T-helper 9 cell (primary cell): ENCODE data around the gene SKIC3.

Experiments
- DNase-seq: peaks from one replicate; pipeline ENCODE4 v3.0.0-alpha.2; 2020
- total RNA-seq, 2 donors: gene quantifications; one replicate each; lab custom pipeline; 2026; lab: John Stamatoyannopoulos, UW

SKIC3 gene
- 159 to 211 reads per million in 2 donors for total RNA-seq

DNA sequence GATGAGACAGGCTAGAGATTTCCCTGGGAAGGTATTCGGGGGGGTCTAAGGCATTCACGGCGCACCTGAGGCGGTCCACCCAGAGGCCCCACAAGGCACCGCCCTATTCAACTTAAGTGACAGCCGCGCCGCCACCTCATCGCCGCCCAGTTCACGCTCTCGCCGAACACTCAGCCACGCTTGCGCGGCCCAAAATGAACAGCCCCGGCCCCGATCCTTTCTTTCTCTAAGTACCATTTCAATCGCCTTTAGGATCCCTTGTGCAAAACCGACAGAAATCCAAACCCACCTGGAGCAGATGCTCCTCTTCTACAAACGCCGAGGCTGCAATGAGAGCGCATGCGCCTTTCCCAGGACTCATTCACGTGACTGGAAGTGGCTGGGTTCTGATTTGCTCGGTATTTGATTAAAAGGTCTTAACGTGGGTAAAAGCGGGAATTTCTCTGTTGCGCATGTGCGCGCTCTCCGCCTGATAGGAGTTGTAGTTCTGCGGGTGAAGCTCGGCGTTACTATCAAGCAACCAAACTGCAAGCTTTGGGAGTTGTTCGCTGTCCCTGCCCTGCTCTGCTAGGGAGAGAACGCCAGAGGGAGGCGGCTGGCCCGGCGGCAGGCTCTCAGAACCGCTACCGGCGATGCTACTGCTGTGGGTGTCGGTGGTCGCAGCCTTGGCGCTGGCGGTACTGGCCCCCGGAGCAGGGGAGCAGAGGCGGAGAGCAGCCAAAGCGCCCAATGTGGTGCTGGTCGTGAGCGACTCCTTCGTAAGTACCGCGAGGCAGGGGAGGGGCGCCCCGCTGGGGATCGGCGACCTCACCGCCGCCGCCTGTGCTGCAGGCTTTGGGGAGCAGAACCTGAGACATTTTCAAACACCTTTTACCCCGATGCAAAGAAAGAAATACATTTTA is at the start of gene SKIC3, which contains the start of gene ARSK:
Gene SKIC3, minus strand, starts transcription at position 331 of the 902 bp plus-strand sequence. CDS start 7,827 bp downstream, outside the sequence.
Gene ARSK, plus strand, starts transcription at position 455 of the 902 bp plus-strand sequence. Its CDS starts 178 bp downstream, at position 633.
- peak; percentile 80 for DNase-seq

DNA sequence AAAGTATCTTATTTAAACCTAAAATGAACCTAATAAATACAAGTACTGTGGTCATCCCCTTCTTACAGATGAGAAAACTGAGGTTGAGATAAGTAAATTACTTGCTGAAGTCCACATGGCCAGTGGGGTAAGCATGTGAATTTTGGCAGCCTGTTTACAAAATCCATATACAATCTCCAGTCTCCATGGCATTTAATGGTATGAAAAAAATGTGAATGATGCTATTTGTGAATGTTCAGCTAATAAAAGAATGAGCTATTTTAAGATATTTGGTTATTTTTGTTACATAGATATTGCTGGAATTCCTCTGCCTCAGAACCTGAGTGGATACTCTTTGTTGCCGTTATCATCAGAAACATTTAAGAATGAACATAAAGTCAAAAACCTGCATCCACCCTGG is 45.8 kb upstream of the SKIC3 start:
- DNase-seq = no peak

GRCh38 chr5:95599252-95599651 is 44.5 kb upstream of the SKIC3 start:
- DNase-seq = no peak

GRCh38 chr5:95595289-95595931 is 40.6 kb upstream of the SKIC3 start:
- DNase-seq = no peak

- DNase-seq = no peak
Observed at GRCh38 chr5:95591490-95591901, 36.7 kb upstream of the SKIC3 start.

DNA sequence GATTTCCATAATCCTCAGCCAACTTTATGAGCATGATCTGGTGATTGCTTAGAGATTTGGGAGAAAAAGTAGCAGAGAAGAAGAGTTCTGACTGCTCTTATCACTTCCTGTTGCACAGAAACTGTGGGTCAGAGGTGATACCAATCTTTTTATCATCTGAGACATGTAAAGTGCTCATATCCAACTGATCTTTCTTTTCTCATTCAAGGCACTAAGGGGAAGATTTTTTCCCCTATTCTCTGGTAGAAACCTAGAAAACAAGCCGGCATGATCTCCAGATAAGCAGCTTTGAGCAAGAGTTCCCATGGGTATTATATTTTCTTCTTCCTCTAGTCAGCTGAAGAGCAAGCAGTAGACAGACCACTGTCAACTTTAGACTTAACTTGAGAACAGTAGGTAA is 36.1 kb upstream of the SKIC3 start:
- no peak for DNase-seq

GRCh38 chr5:95583992-95584391 is 29.2 kb upstream of the SKIC3 start:
- DNase-seq = no peak

DNA sequence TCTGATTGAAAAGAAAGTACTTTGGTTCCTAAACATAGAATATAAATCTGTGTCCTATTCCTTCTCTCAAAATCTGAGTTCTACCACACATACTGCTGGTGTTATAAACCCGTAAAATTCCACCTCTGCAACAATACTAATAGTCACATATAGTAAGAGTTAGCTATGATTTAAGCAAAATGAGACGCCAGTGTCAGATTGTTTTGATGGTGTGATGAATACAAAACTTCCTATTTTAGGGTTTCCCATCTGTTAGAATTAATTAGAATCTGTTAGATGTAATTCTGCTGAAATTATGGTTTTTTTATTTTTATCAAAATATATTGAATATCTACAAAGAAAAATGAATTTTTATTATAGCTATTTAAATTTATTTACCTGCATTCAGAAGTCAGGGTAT is 26.8 kb upstream of the SKIC3 start:
- no peak for DNase-seq

GRCh38 chr5:95572016-95572415 is 17.2 kb upstream of the SKIC3 start:
- no peak for DNase-seq

- DNase-seq = no peak
Observed at GRCh38 chr5:95565280-95565920, 10.6 kb upstream of the SKIC3 start.

DNA sequence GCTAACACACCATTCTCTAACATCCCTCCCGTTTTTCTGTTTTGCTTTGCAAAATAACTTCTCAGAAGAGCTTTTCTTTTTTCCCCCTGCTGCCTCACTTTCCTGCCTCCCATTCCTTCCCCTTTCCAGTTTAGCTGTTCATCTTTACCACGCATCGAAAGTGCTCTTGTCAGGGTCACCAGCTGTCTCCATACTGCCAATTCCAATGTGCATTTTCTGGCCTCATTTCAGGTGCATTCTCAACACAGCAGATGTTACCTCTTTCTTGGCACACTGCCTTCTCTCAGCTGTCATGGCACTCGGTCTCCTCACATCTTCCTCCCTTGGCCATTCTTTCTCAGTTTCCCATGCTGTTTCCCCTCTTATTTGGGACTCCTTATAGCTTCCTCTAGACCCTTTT is 9.7 kb upstream of the SKIC3 start:
- no peak for DNase-seq

DNA sequence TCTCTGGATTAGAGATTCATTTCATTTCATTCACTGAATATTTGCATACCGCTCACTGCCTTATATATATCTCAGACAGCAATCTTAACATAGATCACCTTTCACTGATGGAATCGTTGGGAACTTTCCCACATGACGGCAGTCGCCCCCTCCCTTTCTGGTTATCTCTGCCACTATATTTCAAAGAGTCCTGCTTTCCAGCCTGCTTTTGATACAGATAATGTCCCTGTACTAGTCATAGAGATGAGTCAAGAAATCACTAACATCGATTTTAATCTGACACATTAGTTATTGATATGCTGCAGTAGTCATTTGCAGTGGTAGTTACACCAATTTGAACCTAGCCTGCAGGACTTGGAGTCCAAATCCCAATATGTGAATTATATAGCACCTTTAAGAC is 8.6 kb upstream of the SKIC3 start:
- no peak for DNase-seq

DNA sequence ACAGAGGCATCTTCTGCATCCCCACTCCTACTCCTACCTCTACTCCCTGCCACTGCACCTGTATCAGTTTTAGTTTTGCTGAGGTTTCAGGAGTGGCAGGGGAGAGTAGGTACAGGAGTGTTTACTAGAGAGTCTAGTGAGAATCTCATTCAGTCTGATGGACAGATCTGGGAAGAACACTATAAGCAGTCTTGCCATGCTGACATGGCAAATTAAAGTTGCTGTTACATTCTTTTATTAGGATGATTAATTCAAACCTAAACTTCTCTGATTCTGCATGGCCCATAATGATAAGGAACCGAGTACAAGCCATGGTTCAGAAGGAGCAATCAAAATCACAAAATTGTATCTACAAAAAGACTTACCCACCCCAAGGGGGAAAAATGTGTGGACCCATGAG is 7.5 kb upstream of the SKIC3 start:
- DNase-seq = no peak

GRCh38 chr5:95557841-95558240 is 3.1 kb upstream of the SKIC3 start:
- DNase-seq = no peak

- DNase-seq = no peak
Observed at GRCh38 chr5:95555553-95555952, 776 bp upstream of the SKIC3 start.

DNA sequence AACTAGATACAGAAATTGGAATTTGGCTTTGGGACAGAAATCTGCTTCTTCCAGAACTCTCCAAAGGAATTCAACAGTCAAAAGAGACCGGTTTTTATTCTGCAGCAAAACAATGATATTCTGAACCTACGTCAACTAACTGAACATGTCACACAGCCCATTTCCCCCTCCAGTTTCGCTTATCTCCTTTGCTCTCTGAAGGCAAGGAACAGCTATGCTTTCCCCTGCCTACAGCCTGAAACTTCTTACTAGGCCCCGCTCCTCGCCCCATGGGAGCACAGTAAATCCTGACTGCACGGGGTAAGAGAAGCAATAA is 488 bp downstream of the SKIC3 start:
- DNase-seq = no peak

DNA sequence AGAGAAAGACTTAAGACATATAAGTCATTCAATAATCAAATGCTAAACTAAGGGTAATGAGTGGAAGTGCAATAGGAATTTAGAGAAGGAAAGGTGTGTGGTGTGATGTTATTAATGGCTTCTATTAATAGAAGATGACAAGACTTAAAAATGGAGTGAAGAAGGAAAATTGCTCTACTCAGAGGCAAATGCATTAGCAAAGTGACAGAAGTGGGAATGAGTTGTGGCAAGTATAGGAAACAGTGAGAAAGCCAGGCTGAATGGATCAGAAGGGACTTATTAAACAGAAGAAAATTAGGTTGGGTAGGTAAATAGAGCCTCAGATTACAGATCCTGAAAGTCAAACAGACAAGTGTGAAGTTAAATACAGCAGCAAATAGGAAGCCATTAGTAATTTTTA is 5.7 kb downstream of the SKIC3 start:
- no peak for DNase-seq

DNA sequence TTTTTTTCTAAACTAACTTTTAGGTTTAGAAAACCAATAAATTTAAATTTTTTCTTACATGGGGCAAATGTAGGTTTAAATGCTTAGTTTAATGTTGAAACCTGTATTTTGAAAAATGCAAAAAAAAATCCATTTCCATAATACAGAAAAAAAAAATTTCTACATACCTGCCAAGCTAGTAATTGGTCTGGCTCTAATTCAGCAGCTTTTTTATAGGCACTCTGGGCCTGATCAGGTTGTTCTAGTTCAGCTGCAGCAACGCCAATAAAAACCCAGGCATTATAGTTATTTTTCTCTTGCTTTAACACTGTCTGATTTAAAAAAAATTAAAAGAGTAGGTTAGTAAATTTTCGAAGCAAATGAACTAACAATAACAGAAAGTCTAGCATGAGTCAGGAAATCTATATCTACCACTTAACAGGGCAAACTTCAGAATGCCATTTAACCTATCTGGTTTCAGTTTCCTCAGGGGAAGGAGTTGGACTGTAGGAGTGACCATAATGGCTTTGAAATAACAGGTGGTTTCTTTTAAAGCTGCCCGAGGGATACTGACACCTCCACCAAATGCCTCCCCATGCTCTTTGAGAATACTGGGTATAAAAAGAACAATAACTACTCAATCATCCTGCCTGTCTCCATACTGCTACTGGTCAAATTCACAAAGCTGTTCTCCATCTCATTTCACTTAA is 11.6 kb downstream of the SKIC3 start:
- no peak for DNase-seq

GRCh38 chr5:95537501-95537900 is 17.3 kb downstream of the SKIC3 start:
- no peak for DNase-seq

DNA sequence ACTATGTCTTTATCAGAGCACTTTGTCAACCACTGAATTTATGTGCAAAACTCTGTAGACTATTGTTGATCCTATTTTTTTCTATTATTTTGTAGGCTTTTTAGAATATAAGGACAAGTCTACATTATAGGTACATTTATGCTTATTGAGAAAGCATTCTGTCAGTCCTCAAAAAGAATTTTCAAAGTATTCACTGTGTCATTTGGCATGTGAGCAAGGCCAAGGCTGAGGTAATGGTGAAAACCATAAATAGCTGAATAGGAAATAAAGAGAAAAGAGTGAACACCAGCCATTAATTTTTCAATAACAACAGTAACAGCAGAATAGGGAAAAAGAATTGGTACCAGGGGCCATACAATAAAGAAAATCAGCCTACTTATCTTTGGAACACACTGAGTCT is 21.0 kb downstream of the SKIC3 start:
- no peak for DNase-seq

GRCh38 chr5:95533106-95533505 is 21.7 kb downstream of the SKIC3 start:
- no peak for DNase-seq

GRCh38 chr5:95532415-95532814 is 22.4 kb downstream of the SKIC3 start:
- DNase-seq = no peak

- no peak for DNase-seq
Observed at GRCh38 chr5:95531491-95531890, 23.3 kb downstream of the SKIC3 start.
